IgD-negative memory B cell (primary cell): ENCODE results near the gene USB1. TPM values are rescaled to one million over a fixed set of nuclear protein-coding genes. Genes with fewer than 3 reads are reported as not detected.

Experiments used
- H3K27ac Mint-ChIP-seq, 3 donors: one replicate each; pipeline ENCODE4 v1.8.0; 2020 to 2022; ENCODE audit warnings: mild to moderate bottlenecking in 3 of 3, mixed read lengths in 3 of 3, moderate library complexity in 1 of 3
- H3K27me3 Mint-ChIP-seq: one replicate; pipeline ENCODE4 v1.8.0; 2021; ENCODE audit warnings: mixed read lengths
- H3K36me3 Mint-ChIP-seq: one replicate; pipeline ENCODE4 v1.8.0; 2020; ENCODE audit warnings: mild to moderate bottlenecking, mixed read lengths
- H3K4me1 Mint-ChIP-seq, 3 donors: one replicate each; pipeline ENCODE4 v1.8.0; 2020 to 2022; ENCODE audit warnings: mixed read lengths in 3 of 3, mild to moderate bottlenecking in 1 of 3
- H3K4me3 Mint-ChIP-seq, 4 donors: one replicate each; pipeline ENCODE4 v1.8.0; 2020 to 2022; ENCODE audit warnings: mild to moderate bottlenecking in 4 of 4, mixed read lengths in 4 of 4, moderate library complexity in 3 of 4
- H3K9me3 Mint-ChIP-seq, 3 donors: one replicate each; pipeline ENCODE4 v1.8.0; 2020 to 2021; ENCODE audit warnings: mixed read lengths in 3 of 3, mild to moderate bottlenecking in 1 of 3
- polyA plus RNA-seq: library from polyadenylated mRNA; unstranded; fragments of 300-500 nt; fragmentation: Illumina TruSeq; gene quantifications from one replicate; pipeline ENCODE4 v1.2.3, GENCODE V29; 2021

Gene USB1
- polyA plus RNA-seq, 1 donor from 2014 or later = 29.3 TPM

DNA sequence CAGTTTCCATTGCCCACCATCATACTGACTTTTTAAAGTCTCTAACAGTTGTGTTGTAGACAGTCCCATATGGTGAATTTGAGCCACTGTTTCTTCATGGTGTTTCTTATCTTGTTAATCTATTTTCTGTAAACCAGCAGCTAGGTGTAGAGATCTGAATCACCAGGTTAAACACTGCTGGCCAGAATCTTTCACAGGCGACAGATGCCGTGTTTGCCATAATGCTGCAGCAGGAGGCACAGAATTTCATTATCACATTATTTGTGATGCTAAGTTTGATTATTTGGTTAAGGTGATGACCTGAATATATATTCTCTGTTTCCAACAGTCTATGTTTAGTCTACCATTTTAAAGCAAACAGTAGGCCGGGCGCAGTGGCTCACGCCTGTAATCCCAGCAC is 18.8 kb upstream of the USB1 start:
- Mint-ChIP-seq H3K27me3 (peaks cover 10% of the 10 kb centered on the region), H3K9me3 (no peaks in the 10 kb centered on the region), H3K4me1 (peaks cover 0 to 2% (median 0%) of the 10 kb centered on the region in 3 donors), H3K4me3 (no peak overlapping the region), H3K36me3 (peaks cover 1% of the 10 kb centered on the region), H3K27ac (no peak overlapping the region)

DNA sequence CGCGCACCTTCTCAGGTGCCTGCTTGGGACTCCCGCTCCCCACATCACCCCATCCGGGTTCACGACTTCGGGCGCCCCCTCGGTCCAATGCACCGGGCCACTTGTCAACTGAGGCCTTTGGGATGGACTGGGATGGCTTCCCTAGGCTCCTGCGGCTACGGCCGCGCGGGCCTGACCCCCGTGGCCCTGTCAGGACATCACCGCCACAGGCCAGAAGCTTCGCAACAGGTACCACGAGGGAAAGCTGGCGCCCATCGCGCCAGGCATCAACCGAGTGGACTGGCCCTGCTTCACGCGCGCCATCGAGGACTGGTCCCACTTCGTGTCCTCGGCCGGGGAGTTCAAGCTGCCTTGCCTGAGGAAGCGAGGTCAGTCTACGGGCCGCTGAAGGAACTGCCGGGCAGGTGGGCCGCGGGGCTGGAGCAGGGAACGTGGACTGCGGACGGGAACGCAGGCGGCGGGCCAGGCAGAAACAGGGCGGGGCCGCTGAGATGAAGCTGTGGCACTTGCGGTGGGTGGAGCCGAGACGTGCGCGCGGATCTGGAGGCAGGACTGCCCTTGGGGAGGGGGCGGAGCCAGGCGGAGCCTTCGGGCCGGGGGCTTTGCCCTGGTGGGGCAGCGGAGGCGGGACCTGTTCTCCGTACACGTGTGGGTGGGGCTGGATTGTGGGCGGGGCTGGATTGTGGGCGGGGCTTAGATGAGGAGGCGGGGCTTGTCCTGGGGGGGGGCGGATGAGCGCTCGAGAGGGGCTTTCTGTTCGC is 16.6 kb upstream of the USB1 start:
- Mint-ChIP-seq H3K9me3 (no peaks in the 10 kb centered on the region), H3K36me3 (peaks cover 1% of the 10 kb centered on the region), H3K4me3 (peak overlapping the region; percentile 80 to 91 (median 85)), H3K27ac (peak overlapping the region in 1 of 3 donors; percentile 42), H3K27me3 (peaks cover 10% of the 10 kb centered on the region), H3K4me1 (peaks cover 0 to 2% (median 0%) of the 10 kb centered on the region in 3 donors)

DNA sequence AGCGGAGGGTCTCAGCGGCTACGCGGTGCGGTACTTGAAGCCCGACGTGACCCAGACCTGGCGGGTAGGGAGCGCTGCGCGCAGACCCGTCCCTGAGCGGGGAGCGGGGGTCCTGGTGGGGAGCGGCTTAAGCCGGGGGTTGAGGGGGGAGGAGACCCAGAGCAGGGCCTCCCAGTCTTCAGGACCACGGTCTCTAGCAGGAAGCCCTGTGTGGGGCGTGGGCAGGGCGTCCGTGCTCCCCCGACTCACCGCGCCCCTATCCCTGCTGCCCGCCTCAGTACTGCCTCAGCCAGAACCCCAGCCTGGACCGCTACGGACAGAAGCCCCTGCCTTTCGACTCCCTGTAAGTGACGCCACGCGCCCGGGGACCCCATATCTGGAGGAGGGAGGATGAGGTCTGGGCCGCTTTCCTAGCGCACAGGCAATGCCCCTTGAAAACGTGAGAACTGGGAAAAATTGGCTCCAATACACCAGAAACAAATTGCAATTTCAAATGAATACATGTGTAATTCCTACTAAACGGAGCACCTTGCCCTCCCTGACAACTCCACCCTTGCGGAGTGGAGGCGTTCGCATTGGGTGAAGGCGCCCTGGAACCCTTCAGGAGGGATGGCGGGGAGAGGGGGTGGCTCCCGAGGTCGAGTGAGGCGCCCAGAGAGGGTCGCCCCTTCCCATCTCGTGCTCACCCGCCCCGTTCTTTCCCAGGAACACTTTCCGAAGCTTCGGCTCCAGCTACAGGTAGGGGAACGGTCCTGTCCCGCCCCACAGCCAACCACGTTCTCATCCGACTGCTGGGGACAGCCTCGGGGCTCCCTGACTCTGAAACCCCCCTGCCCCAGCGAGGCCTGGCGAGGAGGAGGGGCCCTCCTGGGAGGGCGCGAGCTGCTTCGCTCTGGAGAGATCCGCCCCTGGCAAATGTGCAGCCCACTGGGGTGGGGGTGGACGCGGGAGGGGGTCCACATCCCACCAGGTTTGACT is 15.7 kb upstream of the USB1 start:
- Mint-ChIP-seq H3K36me3 (peaks cover 1% of the 10 kb centered on the region), H3K4me1 (peaks cover 0 to 2% (median 0%) of the 10 kb centered on the region in 3 donors), H3K4me3 (peak overlapping the region; percentile 66 to 91 (median 80)), H3K27ac (no peak overlapping the region), H3K27me3 (peaks cover 7% of the 10 kb centered on the region), H3K9me3 (no peaks in the 10 kb centered on the region)

DNA sequence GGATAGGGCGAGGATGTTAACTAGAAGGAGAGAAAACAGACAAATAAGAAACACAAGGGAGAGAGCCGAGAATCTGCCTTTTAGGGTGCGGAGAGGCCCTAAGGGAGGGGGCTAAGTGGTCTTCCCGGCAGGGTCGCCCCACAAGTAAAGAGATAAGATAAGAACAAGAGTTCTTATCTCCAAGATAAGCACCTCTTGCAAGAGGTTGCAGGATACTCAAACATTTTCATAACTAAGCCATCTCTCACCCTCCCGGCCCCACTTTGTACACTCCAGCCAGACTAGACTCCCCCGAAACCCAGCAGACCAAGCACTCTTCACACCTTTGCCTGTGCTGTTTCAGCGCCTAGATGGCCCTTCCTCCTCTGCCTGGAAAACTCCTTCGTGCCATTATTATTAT is 15.0 kb upstream of the USB1 start:
- Mint-ChIP-seq H3K4me1 (peaks cover 0 to 2% (median 0%) of the 10 kb centered on the region in 3 donors), H3K36me3 (peaks cover 1% of the 10 kb centered on the region), H3K27me3 (peaks cover 4% of the 10 kb centered on the region), H3K27ac (no peak overlapping the region), H3K4me3 (peak overlapping the region in 2 of 4 donors; percentile 39 to 44), H3K9me3 (no peaks in the 10 kb centered on the region)

DNA sequence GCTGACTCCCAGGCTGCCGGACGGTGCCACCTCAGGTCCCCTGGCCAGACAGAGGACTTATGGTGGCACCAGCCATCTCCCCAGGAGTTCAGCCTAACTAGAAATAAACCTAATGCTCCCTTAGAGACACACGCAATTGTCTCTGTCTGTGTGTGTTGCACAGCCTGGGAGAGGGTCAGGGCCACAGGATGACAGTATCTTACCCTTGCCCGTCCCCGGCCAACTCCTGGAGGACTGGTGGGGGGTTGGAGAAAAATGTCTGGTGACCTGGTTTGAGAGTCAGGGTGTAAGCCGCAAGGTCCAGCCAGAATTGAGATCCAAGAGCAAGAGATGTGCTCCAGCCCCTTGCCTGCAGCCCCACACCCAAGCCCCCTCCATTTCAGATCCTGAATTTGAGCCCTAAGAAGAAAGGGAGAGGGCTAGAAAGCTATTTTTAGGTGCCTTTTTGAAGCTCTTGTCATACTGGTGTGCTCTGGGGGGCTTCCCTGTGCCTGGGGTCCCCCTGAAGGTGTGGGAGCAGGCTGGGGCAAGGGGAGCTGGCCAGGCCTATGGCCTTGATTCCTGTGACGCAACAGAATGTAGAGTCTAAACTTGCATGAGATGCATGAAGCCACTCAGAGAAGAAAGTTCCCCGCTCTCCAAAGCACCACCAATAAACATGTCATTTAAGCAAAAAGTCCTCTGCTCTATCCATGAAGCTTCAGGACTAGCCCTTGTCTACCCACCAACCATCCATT is 13.6 kb upstream of the USB1 start:
- Mint-ChIP-seq H3K36me3 (peaks cover 1% of the 10 kb centered on the region), H3K27ac (no peak overlapping the region), H3K9me3 (no peaks in the 10 kb centered on the region), H3K27me3 (peaks cover 4% of the 10 kb centered on the region), H3K4me3 (peak overlapping the region in 1 of 4 donors; percentile 20), H3K4me1 (peaks cover 0 to 2% (median 0%) of the 10 kb centered on the region in 3 donors)

DNA sequence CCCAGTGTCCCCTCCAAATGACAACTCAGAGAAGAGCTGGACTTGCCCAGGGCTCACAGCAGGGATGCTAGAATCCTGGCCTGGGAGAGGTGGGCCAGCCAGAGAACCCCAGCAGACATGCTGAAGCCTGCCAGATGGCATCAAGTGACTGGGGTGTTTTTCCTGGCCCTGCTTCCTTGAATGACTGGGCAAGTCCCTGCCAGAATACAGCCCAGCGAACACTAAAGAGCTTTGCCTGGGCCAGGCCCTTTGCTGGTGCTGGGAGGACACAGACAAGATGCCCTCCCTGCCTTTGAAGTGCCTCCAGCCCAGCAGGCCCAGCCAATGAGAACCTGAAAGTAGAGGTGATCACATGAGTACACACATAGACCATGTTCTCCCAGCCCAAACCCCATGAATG is 12.3 kb upstream of the USB1 start:
- peaks cover 1% of the 10 kb centered on the region for H3K36me3 Mint-ChIP-seq
- H3K4me3 Mint-ChIP-seq = no peak overlapping the region
- H3K4me1 Mint-ChIP-seq = peaks cover 0 to 2% (median 0%) of the 10 kb centered on the region in 3 donors
- peaks cover 4% of the 10 kb centered on the region for H3K27me3 Mint-ChIP-seq
- no peaks in the 10 kb centered on the region for H3K9me3 Mint-ChIP-seq
- H3K27ac Mint-ChIP-seq = peak overlapping the region in 1 of 3 donors; percentile 5

DNA sequence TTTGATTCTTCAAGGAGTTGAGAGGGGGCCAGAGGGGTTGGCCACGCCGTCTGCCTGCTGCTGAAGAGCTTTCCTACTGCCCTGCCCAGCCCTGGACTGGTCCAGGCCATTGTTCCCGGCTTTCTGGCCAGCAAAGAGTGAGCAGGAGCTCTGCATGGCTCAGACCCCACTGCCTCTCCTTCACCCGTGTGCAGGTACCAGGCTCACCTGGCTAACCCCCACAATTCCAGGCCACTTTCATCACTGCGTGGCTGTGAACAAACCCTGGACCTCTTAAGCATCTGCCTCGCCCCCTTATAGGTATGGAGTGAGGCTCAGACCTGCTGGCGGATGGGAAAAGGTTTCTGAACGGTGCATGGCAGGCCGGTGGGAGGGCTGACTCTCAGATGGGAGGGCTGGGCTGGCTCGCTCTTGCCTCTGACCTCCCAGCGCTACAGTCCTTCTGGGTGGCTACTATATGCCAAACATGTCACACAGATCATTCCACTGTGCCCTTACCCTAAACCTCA is 9.6 kb upstream of the USB1 start:
- no peak overlapping the region for H3K4me3 Mint-ChIP-seq
- no peaks in the 10 kb centered on the region for H3K9me3 Mint-ChIP-seq
- H3K27me3 Mint-ChIP-seq = no peaks in the 10 kb centered on the region
- H3K4me1 Mint-ChIP-seq = peaks cover 3 to 7% (median 4%) of the 10 kb centered on the region in 3 donors
- H3K27ac Mint-ChIP-seq = peak overlapping the region in 1 of 3 donors; percentile 53
- peaks cover 4% of the 10 kb centered on the region for H3K36me3 Mint-ChIP-seq

DNA sequence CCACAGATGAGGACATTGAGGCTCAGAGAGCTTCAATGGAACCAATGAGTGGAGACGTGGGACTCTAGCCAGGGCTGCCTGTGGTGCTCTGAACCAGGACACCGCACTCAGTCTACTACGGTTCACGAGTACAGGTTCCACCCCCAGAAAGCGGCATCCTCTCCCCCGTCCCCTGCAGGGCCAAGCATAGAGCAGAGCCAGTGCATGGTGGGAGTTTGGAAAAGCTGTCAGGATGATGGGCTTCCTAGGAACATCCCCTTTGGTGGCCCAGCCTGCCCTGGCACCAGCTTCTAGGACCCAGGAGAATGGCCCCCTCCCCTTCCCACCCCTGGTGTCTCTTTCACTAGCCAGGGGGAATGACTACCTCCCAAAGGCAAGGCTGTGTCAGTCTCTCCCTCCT is 9.1 kb upstream of the USB1 start:
- H3K4me3 Mint-ChIP-seq = no peak overlapping the region
- peaks cover 2% of the 10 kb centered on the region for H3K36me3 Mint-ChIP-seq
- H3K27ac Mint-ChIP-seq = peak overlapping the region in 1 of 3 donors; percentile 23
- H3K4me1 Mint-ChIP-seq = peaks cover 3 to 7% (median 4%) of the 10 kb centered on the region in 3 donors
- no peaks in the 10 kb centered on the region for H3K9me3 Mint-ChIP-seq
- H3K27me3 Mint-ChIP-seq = no peaks in the 10 kb centered on the region

DNA sequence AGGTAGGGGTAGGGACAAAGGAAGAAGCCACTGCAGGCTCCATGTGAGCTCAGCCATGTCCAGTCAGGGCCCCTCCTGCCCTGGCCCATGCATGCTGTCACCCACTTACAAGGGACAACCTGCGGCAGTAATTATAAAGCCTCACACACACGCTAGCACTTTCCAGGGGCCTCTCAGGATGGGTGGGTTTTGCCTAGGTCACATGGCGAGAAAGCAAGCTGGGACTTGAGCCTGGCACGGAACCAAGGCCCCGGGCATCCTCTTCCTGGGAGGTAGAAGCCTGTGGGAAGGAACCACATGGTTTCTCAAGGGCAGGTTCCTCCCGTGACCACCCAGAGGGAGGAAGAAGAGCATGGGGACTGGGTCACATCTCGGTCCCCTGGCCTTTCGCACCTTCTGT is 7.8 kb upstream of the USB1 start:
- H3K4me1 Mint-ChIP-seq = peaks cover 4 to 7% (median 7%) of the 10 kb centered on the region in 3 donors
- H3K36me3 Mint-ChIP-seq = peaks cover 2% of the 10 kb centered on the region
- no peaks in the 10 kb centered on the region for H3K27me3 Mint-ChIP-seq
- no peak overlapping the region for H3K27ac Mint-ChIP-seq
- no peak overlapping the region for H3K4me3 Mint-ChIP-seq
- H3K9me3 Mint-ChIP-seq = no peaks in the 10 kb centered on the region

DNA sequence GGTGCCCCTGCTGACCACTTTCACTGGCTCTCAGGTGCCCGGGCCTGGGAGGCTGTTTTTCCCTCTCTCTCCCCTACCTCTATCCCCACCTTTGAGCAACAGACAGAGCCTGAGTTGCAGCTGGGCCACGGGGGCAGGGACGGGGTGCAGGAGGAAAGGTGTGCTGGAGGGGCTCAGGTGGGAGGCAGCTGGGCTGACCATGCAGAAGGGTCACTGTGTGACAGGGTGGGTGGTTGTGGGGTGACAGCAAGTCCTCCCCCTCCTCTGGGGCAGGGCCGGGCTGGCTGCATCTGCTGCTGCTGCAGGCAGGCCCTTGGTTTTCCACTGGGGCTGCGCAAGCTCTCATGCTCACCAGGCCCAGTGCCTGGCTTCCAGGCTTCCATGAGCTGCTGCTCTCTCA is 7.3 kb upstream of the USB1 start:
- H3K9me3 Mint-ChIP-seq = no peaks in the 10 kb centered on the region
- no peaks in the 10 kb centered on the region for H3K27me3 Mint-ChIP-seq
- H3K27ac Mint-ChIP-seq = no peak overlapping the region
- peaks cover 6 to 10% (median 7%) of the 10 kb centered on the region in 3 donors for H3K4me1 Mint-ChIP-seq
- no peak overlapping the region for H3K4me3 Mint-ChIP-seq
- peaks cover 2% of the 10 kb centered on the region for H3K36me3 Mint-ChIP-seq

DNA sequence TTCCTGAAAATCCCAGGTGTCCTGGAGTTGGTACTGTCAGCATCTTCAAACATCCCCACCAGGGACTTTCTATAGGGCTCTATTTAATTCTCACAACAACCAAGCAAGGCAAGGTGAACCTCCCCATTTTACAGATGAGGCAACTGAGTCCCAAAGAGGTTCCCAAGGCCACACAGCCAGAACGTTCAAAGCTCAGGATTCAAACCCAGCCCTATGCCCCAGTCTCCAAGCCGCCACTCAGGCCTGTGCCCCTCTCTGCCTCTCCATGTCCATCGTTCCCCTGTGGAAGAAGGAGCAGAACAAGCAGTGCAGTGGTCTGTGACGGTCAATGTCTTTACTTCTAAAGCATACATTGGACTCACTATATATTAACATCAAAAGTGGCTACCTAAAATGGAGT is 6.8 kb upstream of the USB1 start:
- H3K4me1 Mint-ChIP-seq = peaks cover 10 to 14% (median 11%) of the 10 kb centered on the region in 3 donors
- H3K9me3 Mint-ChIP-seq = no peaks in the 10 kb centered on the region
- no peaks in the 10 kb centered on the region for H3K27me3 Mint-ChIP-seq
- H3K27ac Mint-ChIP-seq = no peak overlapping the region
- peak overlapping the region in 3 of 4 donors; percentile 32 to 63 (median 45) for H3K4me3 Mint-ChIP-seq
- peaks cover 2% of the 10 kb centered on the region for H3K36me3 Mint-ChIP-seq

DNA sequence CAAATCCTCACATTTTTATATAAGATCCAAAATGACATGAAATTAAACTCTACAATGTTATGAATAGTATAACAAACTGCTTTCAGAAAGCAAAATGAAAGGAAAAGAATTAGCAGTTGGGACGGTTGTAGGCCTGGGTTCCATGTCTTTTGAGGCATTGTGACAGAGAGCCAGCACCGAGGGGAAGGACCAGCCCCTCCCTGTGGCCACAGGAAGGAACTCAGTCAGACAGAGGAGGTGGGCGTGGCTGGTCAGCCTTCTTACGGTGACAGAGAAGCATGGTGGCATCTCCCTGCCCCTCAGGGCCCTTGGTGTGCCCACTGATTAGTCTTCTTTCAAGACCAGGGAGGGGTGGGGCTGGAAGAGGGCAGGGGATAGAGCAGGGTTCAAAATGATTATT is 6.4 kb upstream of the USB1 start:
- Mint-ChIP-seq H3K36me3 (peaks cover 2% of the 10 kb centered on the region), H3K27ac (no peak overlapping the region), H3K4me1 (peaks cover 12 to 15% (median 13%) of the 10 kb centered on the region in 3 donors), H3K27me3 (no peaks in the 10 kb centered on the region), H3K4me3 (peak overlapping the region in 3 of 4 donors; percentile 32 to 63 (median 45)), H3K9me3 (no peaks in the 10 kb centered on the region)

DNA sequence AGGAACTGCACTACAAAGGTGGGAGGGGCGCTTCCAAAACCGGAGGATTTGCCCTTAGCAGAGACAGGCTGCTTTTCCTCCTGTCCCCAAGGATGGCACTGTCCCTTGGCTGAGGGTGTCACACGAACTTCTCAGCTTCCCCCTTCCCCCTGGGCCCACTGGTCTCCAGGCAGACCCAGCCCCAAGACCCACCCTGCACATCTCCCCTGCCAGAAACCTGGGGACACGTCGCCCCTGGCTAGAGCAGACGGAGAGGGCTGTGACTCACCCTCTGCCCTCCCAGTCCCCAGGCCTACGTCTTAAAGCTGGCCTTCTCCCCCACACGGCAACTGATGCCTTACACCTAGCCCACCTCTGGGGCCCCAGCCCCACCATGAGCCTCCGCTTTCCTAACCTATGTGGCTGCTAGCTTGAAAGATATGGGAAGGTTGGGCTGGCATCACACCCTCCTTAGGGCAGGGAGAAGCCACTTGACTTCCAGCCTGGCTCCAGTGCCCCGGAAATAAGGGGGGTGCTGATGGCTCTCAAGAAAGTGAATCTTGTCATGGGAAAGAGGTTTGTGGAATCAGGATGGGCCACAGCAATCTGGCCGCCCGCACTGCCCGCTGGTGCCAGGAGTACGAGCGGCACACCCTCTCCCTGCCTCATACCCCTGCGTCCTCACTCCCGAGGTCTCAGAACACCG is 5.3 kb upstream of the USB1 start:
- Mint-ChIP-seq H3K36me3 (peaks cover 2% of the 10 kb centered on the region), H3K27ac (peak overlapping the region in 1 of 3 donors; percentile 67), H3K4me3 (no peak overlapping the region), H3K4me1 (peaks cover 12 to 15% (median 13%) of the 10 kb centered on the region in 3 donors), H3K9me3 (no peaks in the 10 kb centered on the region), H3K27me3 (no peaks in the 10 kb centered on the region)
